H4 (cell line): Measurements from ENCODE around the gene LGALS1. TPM values are rescaled to one million over a fixed set of nuclear protein-coding genes. Genes with fewer than 3 reads are reported as not detected.
A peak's percentile ranks its signal among the peaks of the same experiment; 100 is the strongest.
"Not testable (repeated sequence)": the region's sequence is repeated elsewhere in the genome, so short reads cannot be mapped to it uniquely, and the experiment has no call there.

ENCODE experiments used
- DNase-seq: peaks from one replicate; pipeline ENCODE4 v3.0.0-alpha.2; 2015; ENCODE audit warnings: low spot score
- total RNA-seq: library from RNA; depleted of rRNA; stranded (reverse); fragments of >200 nt; shearing (Covaris generic); gene quantifications from 2 replicates; pipeline ENCODE4 v1.2.3, GENCODE V29; 2014

Gene LGALS1
- total RNA-seq, 1 experiment from 2014 or later: 1,549 TPM

DNA sequence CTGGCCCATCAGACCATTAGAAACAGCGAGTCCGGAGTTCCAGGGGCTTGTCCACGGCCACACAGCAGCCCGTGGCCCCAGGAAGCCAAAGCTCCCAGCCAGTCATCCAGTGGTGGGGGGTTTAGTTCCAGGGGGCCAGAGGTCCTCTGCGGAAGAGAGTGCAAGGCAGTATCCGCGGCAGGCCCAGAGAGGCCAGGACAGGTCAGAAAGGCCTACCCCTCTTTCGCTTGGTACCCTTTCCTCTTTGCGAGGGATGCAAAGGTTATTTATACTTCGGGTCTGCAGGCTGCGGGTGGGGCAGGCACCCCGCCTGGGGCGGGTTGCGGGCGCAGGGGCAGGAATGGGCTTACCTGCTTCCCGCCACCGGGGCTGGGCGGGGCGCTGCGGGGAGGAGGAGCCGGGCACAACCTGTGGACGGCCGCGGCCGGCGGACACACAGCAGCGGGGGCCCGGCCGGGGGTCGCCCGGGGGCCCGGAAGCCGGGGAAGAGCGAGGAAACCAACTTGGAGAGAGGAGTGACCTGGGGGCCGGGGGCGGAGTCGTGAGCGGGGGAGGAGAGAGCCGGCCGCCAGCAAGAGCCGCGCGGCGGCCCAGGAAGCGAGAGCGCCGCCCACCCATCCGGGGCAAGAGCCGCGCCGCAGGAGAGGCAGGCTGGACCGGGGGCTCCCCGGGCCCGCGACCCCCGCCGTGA lies 36.2 kb upstream of the LGALS1 start, which contains the start of gene SH3BP1:
Gene SH3BP1, plus strand, starts transcription at position 600 of the 691 bp plus-strand sequence. CDS start 119 bp downstream, outside the sequence.
- DNase-seq: no peak

DNA sequence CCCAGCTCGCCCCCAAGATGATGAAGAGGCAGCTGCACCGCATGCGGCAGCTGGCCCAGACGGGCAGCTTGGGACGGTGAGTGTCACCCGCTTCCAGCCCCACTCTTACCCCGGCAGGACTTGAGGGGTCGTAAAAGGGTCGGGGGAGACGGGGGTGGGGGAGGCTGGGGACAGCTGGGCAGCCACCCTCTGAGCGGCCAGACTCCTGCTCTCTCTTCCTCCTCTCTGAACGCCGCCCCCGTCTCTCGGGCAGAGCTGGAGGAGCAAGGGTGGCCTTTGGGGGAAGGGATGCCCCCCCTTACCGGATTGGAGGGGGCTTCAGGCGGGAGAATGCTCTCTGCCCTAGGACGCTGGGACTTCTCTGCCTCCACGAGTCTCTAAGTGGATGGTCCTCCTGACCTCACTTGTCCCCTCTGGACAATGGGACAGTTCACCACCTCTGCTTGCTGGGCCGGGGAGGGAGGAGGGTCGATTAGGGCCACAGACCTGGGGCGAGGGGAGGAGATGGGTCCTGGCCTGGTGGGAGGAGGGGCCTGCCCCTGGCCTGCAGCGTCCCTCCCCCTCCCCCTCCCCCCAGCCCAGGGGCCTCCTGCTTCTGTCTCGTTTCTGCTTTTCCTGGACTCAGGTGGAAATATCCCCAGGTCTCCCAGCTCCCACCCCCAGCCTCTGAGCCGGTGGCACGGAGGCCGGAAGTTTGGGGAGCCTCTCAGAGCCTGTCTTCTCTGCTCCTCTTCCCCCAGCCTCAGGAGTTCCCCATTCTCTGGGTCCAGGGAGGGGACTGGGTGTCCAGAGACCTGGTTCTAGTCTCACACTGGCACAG lies 35.5 kb upstream of the LGALS1 start:
- DNase-seq: no peak

DNA sequence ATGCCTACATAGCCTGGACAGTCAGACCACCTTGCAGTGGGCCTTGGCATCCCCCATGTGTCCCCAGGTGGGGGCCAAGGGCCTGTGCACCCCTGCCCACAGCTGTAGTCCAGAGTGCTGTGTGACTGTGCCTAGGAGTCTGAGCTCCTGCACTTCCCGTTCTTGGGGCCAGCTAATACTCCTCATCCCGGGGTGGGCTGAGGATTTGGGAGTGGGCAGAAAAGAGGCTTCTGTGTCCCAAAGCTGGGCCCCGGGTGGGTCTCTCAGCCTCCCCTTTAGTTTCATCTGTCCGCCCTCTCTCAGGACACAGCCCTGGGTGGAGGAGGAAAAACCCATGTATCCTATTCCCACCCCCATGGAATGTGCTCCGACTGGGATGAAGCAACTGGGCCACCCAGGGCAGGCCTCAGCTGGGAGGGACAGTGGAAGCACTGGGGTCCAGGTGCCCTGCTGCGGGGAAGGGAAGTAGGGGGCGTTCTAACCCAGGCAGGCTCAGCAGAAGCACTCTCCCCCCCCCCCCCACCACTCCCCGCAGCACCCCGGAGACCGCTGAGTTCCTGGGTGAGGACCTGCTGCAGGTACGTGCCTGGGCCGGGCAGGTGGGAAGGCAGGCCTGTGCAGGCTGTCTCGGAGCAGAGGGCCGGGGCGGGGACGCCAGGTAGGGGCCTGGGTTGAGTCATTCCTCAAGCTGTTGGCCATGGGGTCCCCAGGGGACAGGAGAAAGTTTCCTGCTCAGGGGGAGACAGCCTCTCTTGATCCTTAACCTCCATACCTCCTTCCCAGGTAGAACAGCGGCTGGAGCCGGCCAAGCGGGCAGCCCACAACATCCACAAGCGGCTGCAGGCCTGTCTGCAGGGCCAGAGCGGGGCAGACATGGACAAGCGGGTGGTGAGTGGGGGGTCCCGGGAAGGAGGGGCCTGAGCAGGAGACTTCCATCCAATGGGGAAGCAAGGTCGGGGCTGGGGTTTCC lies 34.6 kb upstream of the LGALS1 start:
- DNase-seq: no peak

DNA sequence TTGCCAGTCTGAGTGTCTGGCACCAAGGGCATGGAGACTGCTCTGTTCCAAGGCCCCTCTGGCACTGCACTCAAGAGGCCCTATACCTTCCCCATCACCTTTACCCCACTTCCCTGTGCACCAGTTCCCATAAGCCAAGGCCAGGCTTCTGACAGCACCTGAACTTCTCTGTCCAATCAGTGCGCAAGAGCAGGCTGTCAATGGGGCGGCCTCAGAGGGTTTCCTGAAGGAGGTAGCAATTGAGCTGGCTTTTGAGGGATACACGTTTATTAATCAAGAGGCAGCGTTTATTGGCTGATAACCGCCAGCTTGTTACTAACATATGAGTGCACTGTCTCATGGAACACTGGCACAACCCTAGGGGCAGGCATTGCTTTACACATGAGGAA lies 33.9 kb upstream of the LGALS1 start:
- no peak for DNase-seq

DNA sequence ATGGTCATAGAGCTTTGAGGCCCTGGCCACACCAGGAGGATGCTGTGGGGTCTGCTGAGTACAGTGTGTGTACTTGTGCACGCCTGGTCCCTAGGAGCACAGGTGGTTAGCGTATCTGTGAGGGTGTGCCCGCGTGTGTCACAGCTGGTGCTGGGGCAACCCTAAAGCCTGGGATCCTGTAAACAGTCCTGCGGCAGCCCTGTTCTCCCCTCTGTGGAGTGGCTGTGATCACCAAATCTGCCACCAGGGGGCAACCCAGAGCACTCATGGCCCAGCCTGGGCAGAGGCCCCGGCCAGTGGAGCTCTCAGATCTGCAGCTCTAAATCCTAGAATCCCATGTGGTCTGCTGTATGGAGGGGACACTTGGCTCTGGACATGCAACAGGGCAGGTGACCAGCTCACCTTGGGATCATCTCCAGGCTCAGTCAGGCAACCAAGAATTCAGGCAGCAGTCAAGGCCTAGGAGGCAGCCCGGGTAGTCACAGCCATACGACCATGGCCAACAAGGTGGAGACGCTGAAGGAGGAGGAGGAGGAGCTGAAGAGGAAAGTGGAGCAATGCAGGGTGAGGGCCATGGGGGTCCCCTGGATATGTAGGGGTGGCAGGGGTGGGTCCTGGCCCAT lies 32.1 kb upstream of the LGALS1 start:
- peak; percentile 36 for DNase-seq

DNA sequence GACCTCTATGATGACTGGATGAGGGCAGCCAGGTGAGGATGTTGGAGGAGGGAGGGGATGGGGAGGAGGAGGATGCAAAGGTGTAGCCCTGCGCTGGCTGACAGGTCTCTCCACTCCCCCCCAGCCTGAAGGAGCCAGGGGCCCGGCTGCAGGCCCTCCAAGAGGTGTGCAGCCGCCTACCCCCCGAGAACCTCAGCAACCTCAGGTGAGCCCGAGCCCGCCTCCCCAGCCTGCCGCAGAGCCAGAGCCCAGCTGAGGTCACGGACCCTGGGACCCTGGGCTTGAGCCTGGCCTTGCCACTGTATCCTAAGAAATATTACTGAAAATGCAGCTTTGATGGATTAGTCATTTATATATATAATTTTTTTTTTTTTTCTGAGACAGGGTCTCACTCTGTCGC lies 28.1 kb upstream of the LGALS1 start:
- no peak for DNase-seq

DNA sequence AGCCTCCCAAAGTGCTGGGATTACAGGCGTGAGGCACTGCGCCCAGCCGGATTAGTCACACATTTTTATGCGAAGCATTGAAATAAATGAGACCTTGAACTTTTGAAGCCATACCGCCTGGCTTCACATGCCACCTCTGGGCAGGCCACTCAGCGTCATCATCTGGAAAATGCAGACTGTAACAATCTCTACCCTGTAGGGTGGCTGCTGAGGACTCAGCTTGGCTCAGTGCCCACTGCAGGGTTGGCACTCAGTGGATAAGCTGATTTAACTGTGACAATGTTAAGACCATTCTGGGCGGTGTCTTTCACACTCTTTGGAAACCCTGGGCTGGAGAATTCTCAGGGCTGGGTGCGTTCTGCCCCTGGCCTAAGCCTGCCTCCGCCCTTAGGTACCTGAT lies 27.5 kb upstream of the LGALS1 start:
- no peak for DNase-seq

DNA sequence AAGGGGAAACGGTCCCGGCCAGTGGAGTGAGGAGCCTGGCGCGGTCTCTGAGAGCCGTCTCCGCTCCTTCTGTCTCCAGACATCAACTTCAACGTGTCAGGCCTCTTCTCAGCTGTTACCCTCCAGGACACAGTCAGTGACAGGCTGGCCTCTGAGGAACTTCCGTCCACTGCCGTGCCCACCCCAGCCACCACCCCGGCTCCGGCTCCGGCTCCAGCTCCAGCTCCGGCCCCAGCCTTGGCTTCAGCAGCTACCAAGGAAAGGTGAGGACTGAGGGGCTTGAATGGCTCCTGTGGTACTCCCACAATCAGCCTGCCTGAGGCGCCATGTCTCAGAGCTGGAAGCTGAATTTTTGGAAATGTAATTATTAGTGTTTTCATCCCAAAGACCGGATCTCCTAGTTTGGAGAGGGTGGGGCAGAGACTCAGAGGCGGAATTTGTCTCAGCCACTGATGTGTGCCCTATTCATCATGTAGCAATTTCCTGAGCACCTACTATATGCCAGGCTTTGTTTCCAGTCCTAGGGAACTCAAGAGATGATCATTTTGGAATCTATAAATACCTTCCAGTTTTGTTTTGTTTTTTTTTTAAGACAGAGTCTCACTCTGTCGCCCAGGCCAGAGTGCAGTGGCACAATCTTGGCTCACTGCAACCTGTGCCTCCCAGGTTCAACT lies 24.8 kb upstream of the LGALS1 start:
- DNase-seq: no peak

DNA sequence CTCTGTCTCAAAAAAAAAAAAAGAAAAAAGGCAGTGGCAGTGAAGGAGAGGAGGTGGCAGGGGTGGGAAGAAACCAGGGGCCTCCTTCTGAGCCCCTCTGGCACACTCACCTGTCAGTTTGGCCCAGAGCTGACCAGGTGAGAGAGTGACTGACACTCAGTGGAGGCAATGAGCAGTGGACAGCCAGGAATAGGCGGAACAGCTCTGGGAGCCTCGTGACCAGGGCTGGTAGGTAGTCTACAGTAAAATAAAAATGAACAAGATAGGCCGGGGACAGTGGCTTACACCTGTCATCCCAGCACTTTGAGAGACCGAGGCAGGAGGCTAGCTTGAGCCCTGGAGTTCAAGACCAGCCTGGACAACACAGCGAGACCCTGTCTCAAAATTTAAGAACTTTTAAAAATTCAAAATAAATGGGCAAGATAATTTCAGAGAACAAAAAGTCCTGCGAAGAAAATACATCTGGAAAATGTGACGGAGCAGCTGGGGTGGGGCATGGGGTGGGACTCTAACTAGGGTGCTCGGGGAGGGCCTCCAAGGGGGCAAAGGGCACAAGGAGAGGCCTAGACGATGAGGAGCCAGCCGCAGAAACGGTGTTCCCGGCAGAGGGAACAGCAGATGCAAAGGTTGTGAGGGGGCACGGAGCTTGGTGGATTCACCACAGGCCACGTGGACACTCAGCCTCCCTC lies 20.7 kb upstream of the LGALS1 start:
- DNase-seq: no peak

DNA sequence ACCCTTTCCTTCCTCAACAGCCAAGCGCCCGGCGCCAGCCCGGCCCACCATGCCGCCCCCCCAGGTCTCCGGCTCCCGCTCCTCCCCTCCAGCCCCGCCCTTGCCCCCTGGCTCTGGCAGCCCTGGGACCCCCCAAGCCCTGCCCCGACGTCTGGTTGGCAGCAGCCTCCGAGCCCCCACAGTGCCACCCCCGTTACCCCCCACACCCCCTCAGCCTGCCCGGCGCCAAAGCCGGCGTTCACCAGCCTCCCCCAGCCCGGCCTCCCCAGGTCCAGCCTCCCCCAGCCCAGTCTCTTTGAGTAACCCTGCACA lies 20.2 kb upstream of the LGALS1 start:
- DNase-seq: no peak

DNA sequence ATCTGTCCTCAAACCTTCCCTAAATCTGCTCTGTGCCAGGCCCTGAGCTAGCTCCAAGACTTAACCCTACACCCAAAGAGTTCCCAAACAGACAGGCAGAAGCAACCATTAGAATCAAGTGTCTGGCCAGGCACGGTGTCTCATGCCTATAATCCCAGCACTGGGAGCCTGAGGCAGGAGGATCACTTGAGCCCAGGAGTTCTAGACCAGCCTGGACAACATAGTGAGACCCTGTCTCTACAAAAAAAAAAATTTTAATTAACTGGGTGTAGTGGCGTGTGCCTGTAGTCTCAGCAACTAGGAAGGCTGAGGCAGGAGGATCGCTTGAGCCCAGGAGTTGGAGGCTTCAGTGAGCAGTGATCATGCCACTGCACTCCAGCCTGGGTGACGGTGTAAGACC lies 18.9 kb upstream of the LGALS1 start:
- DNase-seq: not testable (repeated sequence)

DNA sequence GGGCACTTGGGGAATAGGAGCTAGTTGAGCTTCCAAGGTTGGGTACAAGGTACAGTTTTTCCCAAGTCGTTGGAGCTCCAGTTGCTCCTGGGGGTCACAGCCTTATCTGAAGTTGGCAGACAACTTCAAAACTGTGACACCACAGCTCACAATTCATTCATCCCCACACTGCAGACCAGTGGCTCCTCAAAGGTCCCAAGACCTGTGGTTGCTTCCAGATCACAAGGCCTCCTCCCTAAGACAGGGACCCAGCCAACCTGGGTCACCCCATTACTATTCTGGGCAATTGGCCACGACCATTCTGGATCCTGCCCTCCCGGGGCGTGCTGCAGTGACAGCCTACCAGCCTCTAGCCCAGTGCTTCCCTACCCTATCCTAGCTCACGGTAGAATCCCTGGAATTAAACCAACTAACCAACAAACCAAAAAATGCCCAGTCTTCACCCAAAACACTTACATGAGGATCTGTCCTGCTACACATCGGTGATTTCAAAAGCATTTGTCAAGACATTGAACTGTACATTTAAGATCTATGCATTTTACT lies 17.8 kb upstream of the LGALS1 start:
- DNase-seq: no peak

DNA sequence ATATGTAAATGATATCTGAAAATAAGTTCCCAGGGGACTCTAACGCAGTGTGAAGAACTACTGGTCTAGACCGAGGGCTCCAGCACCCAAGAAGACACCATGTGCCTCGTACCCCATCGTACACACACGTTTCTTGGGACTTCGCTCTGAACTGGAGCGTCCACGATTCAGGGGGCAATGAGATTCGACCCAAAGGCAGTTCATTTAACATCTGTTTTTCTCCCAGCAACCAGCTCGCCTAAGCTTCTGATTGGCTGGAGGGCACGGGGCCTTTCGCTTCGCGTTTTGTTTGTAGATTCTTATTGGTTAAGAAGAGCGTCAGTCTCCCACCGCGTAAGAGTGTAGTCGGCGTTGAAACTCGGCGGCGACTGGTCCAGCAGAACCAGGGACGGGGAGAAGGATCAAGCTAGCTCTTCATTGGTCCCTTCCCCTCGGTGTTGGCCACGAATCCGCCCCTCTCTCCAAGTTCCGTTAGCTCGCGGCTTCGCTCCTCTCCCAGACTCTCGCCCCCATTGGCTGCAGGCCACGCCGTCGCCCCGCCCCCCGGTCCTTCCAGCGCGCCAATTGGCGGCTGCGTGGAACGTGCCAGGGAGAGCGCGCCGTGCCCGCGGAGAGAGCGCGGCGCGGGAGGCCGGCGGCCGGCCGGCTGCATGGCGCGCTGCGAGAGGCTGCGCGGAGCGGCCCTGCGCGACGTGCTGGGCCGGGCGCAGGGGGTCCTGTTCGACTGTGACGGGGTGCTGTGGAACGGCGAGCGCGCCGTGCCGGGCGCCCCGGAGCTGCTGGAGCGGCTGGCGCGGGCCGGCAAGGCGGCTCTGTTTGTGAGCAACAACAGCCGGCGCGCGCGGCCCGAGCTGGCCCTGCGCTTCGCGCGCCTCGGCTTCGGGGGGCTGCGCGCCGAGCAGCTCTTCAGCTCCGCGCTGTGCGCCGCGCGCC lies 17.0 kb upstream of the LGALS1 start, which contains the start of gene PDXP:
Gene PDXP, plus strand, starts transcription at position 591 of the 933 bp plus-strand sequence. Its CDS starts 60 bp downstream, at position 651.
- DNase-seq: peak; percentile 98

DNA sequence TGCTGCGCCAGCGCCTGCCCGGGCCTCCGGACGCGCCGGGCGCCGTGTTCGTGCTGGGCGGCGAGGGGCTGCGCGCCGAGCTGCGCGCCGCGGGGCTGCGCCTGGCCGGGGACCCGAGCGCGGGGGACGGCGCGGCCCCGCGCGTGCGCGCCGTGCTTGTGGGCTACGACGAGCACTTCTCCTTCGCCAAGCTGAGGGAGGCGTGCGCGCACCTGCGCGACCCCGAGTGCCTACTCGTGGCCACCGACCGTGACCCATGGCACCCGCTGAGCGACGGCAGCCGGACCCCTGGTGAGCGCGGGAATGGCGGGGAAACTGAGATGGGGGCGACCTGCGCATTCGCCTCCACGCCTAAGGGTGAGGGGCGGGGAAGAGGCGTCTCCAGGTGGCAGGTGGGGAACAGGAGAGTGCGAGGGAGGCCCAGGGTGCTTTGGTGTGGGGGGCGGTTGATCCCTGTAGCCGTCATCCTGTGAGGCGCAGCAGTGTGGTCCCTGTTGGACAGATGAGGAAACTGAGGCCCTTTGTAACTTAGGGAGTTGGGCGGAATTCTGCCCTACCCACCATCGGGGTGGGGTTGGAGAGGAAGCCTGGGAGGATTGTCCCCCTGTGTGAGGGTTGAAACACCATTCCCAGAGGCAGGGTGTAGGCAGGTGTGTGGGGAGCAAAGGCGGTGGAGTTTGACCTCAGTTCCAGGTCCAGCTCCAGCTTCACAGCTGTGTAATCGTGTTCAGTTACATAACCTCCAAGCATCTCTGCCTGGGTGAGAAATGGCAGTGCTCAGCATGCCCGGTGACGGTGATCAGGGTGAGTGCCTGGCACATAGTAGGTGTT lies 16.2 kb upstream of the LGALS1 start:
- DNase-seq: no peak

DNA sequence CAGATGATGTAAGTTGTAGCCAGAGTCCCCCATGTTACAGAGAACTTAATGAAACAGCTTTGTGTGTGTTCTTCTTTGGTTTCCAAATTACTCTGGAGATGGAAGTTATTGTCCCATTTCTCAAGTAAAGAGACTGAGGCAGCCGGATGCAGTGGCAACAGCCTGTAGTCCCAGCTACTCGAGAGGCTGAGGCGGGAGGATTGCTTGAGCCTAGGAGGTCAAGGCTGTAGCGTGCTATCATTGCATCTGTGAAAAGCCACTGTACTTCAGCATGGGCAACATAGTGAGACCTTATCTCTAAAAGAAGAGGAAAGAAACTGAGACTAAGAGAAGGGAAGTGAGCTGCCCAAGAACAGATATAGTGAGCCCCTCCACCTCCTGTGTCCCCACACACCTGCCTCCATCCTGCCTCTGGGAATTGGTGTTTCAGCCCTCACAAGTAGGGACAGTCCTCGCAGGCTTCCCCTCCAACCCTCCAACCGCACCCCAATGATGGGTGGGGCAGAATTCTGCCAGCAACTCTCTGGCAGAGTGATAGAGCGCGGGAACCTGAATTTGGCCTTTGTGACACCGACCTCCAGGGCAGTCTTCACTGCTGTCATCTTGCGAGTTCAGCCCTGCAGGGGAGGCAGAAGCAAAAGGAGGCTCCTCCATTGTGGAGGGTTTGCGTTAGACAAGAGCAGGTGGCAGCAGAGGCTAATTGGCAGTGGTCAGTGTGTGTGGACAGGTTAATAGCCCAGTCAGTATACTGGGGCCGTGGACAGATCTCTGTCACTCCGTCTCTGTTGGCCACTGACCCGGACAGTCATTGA lies 15.3 kb upstream of the LGALS1 start:
- DNase-seq: no peak

DNA sequence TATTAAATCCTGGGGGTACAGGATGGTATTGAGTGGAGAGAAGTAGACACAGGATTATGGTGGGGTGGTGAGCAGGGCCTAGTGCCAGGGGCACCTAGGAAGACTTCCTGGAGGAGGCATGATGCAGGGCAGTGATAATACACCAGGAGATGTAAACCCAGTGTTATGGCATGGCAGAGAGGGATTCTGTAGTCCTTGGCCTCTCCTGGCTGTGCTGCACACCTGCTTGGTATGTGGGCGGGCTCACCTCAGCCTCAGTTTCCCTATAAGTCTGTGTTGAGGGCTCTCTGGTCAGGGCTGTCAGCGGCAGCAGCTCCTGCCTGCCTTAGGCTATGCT lies 14.8 kb upstream of the LGALS1 start:
- no peak for DNase-seq

DNA sequence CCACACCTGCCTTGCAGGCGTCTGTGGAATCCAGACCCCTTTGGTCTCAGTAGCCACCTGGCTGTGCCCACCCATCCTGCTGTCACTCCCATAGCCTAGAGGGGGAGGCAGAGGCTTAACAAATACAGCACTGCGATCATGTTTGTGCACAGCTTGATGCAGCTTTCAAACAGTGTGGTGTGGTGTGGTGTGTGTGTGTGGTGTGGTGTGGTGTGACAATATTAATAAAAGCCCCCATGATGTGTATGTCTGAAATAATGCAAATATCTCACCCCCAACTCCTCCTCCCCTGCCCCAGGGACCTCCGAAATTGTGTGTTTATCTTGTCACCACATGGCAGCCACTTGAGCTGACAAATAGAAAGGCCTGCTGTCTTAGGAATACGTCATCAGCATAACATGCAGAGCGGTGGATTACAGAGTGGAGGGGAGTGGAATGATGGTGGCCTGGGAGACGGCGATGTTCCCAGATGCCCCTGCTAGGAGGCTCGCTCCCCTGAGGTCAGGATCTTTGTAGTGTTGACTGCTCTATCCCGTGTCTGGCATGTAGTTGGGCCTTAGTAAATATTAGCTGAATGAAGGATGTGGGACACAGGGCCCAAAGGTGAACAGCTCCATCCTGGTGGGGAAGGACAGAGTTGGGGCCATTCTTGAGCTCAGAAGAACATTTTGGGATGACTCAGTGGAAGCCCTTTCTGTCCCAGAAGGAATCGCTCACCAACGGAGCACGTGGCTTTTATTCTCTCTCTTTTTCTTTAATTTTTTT lies 14.1 kb upstream of the LGALS1 start:
- peak; percentile 51 for DNase-seq
